ENCODE data around the gene FAM222B.

FAM222B gene

DNA sequence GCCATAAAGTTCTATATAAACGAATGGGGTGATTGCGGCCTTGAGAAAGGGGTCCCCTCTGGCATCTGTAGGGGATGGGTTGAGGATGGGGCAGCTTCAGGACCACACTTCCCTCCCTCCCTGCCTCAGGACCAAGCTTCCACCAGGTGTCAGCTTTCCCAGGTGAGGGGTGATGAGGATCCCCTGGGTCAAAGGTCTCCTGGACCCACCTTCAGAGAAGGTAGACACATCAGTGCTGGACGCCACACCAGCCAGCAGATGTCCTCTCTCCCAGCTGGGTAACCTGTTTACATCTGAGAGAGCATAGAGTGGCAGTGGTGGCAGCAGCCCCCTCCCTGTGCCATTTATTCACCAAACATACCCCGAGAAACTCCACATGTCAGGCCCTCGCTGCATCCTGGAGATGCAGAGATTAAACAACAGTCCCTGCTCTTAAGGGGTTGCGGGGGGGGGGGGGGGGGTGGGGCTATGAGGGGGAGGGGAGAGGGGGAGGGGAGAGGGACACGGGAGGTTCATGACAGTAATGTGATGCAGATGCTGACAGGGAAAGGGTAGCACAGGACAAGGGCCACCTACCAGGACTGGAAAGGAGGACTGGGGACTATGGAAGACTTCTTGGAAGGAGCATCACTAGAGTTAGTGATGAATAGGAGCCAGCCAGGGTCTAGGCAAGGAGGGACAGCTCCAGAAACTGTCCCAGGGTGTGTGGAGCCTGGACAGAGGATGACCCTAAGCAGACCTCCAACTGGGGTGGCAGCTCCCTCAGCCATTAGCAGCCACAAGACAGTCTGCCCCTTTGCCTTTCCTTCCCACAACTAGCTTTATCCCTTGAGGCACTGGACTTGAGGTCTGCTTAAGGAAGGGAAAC is 135.9 kb downstream of the FAM222B start:
- no peak overlapping the region for H3K27ac ChIP-seq

More for the DNA sequence above, 135.9 kb downstream of the FAM222B start:
- no peak overlapping the region for H3K4me3 ChIP-seq

All from skin epidermis (tissue), 12 donors.